Ascending aorta (tissue), 2 donors: ENCODE data around the gene LRIG1. TPM values are rescaled to one million over a fixed set of nuclear protein-coding genes. Genes with fewer than 3 reads are reported as not detected.

ENCODE experiments used
- DNase-seq, 2 donors: peaks; one replicate each; pipeline ENCODE4 v3.0.0-alpha.2; 2019; ENCODE audit warnings: low spot score in 2 of 2
- H3K27ac ChIP-seq, 2 donors: fragments of 200-600 bp; sonication (generic); one replicate each; pipeline ENCODE4 v1.5.1; 2016 to 2017; ENCODE audit warnings: mild to moderate bottlenecking in 1 of 2
- H3K27me3 ChIP-seq: fragments of 200-600 bp; sonication (generic); one replicate; pipeline ENCODE4 v1.5.1; 2017
- H3K36me3 ChIP-seq, 2 donors: fragments of 200-600 bp; sonication (generic); one replicate each; pipeline ENCODE4 v1.5.1; 2016
- H3K4me1 ChIP-seq, 2 donors: fragments of 200-600 bp; sonication (generic); one replicate each; pipeline ENCODE4 v1.5.1; 2016 to 2017; ENCODE audit warnings: mild to moderate bottlenecking in 1 of 2
- H3K4me3 ChIP-seq, 2 donors: fragments of 200-600 bp; sonication (generic); one replicate each; pipeline ENCODE4 v1.5.1; 2016 to 2017; ENCODE audit warnings: mild to moderate bottlenecking in 1 of 2
- H3K9me3 ChIP-seq, 2 donors: fragments of 200-600 bp; sonication (generic); one replicate each; pipeline ENCODE4 v1.5.1; 2016
- CTCF ChIP-seq, 3 experiments: fragments of 200-600 bp in 2 of 3; fragments of 450-650 bp in 1 of 3; sonication (generic) in 2 of 3; IDR thresholded peaks; one replicate each; pipeline ENCODE4 v1.5.1; 2016 to 2019; ENCODE audit warnings: antibody characterized with exemption in 3 of 3, mild to moderate bottlenecking in 1 of 3, moderate library complexity in 1 of 3
- intact Hi-C: fragments of 100-400 bp; cut with DNase I; formaldehyde crosslinking; loops from one replicate; pipeline ENCODE4 v1.15.1; 2023
- total RNA-seq: library from RNA; depleted of rRNA; stranded (reverse); fragments of >200 nt; gene quantifications from one replicate; pipeline ENCODE4 v1.1.0, GENCODE V29; 2016

Gene LRIG1
- total RNA-seq, 1 donor from 2014 or later, result 62.3 TPM

DNA sequence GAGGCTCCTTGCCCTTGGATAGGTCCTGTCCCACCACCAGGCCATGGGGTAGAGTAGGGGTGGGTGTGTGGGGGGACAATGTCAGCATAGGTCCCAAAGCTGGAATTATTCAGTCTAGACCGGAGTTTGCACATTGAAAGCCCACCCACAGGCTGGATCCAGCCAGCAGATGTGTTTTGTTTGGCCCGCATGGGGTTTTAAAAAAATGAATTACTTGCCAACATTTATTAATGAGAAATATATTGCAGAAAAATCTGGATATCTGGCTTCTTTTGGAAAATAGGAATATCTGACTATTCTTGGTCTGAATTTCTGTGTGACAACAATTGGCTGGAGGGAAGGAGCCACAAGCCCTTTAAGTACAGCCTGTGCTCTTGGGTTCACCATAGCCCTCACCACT, 17.3 kb upstream of the LRIG1 start:
- Histone ChIP-seq H3K27me3 (no peaks in the 10 kb centered on the region), H3K4me3 (no peak overlapping the region), H3K36me3 (no peaks in the 10 kb centered on the region), H3K4me1 (no peaks in the 10 kb centered on the region), H3K27ac (no peak overlapping the region), H3K9me3 (no peaks in the 10 kb centered on the region)
- no peak for DNase-seq
- intact Hi-C loops, result no loop called here
- no peak for TF ChIP-seq CTCF (IDR thresholded peaks at IDR 0.05)

DNA sequence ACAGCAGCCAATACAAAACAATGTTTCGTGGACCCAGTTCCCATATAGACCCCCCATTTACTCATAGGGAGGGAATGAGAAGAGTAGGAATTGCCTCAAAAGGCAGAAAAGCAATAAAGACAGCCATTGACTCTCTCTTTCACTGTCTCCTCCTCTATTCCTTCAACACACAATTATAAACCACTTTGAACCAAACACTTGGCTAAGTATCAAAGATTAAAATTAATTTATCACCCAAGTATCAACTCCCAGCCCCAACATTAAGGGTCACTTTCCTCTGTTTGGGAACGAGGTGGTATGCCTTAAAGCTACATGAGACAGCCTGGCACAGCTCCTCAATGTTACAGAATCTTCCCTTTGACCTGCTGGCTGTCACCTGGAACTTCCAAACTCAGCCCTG, 16.4 kb upstream of the LRIG1 start:
- intact Hi-C loops, result no loop called here
- no peak overlapping the region for H3K4me3 ChIP-seq

DNA sequence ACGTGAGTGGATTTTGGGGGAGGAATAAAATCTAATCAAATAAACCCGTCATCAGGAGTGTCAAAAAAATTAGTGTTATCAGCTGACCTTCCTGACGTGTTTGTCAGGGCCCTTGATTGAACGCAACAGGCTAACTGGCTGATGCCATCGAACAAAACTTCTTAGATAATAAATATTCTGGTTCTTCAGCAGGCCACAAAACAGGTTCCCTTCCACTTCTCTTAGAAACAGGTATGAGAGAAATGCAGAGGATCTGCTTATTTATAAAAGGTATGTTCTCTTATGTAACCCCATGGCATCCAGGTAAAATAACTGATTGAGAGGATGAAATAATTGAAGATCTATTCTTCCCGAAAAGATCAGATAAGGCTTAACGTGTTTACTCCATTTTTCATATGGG, 7.6 kb upstream of the LRIG1 start:
- DNase-seq, result no peak
- Histone ChIP-seq H3K4me1 (no peaks in the 10 kb centered on the region), H3K9me3 (no peaks in the 10 kb centered on the region), H3K4me3 (no peak overlapping the region), H3K36me3 (no peaks in the 10 kb centered on the region), H3K27me3 (no peaks in the 10 kb centered on the region), H3K27ac (no peak overlapping the region)
- TF ChIP-seq CTCF (IDR thresholded peaks at IDR 0.05), result no peak
- intact Hi-C loops, result loop anchor here (10.0 kb wide), 3 partner anchors 86 to 234 kb away; no protein-coding TSS in a partner anchor

More for the DNA sequence above, 16.4 kb upstream of the LRIG1 start:
- Histone ChIP-seq H3K27ac (no peak overlapping the region), H3K36me3 (no peaks in the 10 kb centered on the region), H3K4me1 (no peaks in the 10 kb centered on the region), H3K9me3 (no peaks in the 10 kb centered on the region), H3K27me3 (no peaks in the 10 kb centered on the region)
- DNase-seq, result no peak
- no peak for TF ChIP-seq CTCF (IDR thresholded peaks at IDR 0.05)

DNA sequence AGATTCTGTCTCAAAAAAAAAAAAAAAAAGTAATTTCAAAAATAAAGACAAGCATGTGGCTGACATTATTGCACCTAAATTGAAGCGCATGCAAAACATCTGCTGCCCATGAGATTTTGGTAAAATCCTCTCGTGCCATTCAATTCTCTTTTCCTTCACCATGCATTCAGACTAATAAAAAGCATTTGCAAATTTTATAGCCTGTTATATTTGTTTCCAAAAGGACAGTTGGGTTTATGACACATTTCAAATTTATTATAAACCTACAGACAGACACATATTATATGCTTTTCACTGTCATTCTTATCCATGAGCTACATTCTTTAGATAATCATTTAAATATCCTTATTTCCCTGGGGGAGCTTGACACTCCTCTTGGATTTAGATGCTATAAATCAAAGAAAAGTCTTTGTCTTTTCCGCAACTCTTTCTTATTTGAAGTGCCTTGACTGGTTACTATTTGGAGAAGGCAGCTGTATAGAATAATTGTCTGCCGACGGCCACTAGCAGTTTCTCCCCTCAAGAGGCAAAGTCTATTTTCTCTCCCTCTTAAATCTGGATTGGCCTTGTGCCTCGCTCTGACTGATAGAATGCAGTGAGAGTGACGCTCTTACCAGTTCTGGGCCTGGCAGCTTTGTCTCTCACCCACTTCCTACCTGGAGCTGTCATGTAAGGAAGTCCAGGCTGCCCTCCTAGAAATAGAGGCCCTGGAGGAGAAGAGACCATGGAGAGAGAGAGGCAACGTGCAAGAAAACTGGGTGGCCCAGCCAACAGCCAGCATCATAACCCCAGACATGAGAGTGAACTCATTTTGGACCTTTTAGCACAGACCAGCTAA, 6.8 kb upstream of the LRIG1 start:
- Histone ChIP-seq H3K9me3 (no peaks in the 10 kb centered on the region), H3K4me1 (no peaks in the 10 kb centered on the region), H3K36me3 (no peaks in the 10 kb centered on the region), H3K27me3 (no peaks in the 10 kb centered on the region), H3K27ac (no peak overlapping the region), H3K4me3 (no peak overlapping the region)
- no peak for TF ChIP-seq CTCF (IDR thresholded peaks at IDR 0.05)
- DNase-seq, result no peak
- intact Hi-C loops, result loop anchor here (10.0 kb wide), 3 partner anchors 87 to 233 kb away; no protein-coding TSS in a partner anchor

DNA sequence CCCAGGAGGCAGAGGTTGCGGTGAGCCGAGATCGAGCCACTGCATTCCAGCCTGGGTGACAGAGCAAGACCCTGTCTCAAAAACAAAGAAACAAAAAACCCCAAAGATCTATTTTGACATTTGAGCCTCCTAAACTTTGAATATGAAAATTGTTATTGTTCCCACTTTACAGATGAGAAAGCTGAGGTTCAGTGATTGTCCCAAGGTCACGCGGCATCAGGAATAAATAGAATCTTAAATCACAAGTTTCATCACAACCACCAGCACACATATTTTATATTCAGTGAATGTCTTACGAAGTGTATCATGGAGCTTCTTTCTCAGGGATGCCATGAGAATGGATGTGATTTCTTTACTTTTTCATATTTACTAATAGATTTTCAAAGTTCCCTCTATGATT, 5.3 kb upstream of the LRIG1 start:
- intact Hi-C loops, result loop anchor here (10.0 kb wide), 3 partner anchors 89 to 231 kb away; no protein-coding TSS in a partner anchor
- TF ChIP-seq CTCF (IDR thresholded peaks at IDR 0.05), result no peak
- Histone ChIP-seq H3K4me1 (peaks cover 0 to 5% of the 10 kb centered on the region in 2 donors), H3K9me3 (no peaks in the 10 kb centered on the region), H3K36me3 (no peaks in the 10 kb centered on the region), H3K27ac (no peak overlapping the region), H3K4me3 (no peak overlapping the region), H3K27me3 (no peaks in the 10 kb centered on the region)
- no peak for DNase-seq
